ENCODE results near the gene SERPINE2.

DNA sequence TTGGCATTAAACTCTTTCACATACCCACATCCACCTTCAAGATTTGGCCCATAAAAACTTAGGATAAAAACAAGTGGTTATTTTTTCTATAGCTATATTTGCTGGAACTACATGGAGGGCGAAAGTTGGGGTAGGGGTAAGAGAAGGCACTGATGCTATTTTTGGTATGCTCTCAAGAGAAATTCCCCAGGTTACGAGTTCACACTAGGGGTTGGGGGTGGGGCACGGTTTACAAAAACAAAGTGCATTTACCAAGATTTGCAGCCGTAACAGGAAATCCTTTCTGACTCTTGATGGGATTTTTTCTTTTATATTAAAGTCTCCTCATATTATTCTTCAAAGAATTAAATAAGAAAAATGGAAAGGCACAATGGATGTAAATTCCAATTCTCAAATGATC lies 6.8 kb downstream of the SERPINE2 start:
- no peak for TF ChIP-seq CTCF (IDR thresholded peaks at IDR 0.05)
- no peak for TF ChIP-seq POLR2A (IDR thresholded peaks at IDR 0.05)
- TF ChIP-seq POLR2AphosphoS5 (IDR thresholded peaks at IDR 0.05) = no peak
